Liver (tissue), 9 donors: ENCODE data around the gene DMAC1. TPM values are rescaled to one million over a fixed set of nuclear protein-coding genes. Genes with fewer than 3 reads are reported as not detected.

Experiments
- DNase-seq: peaks from one replicate; pipeline ENCODE4 v3.0.0-alpha.2; 2017; ENCODE audit warnings: low spot score
- H3K27ac ChIP-seq, 2 donors: one replicate each; pipeline ENCODE4 v1.7.0; 2013; ENCODE audit warnings: inconsistent platforms in 2 of 2, low read length in 2 of 2, control low read depth in 1 of 2, low read depth in 1 of 2, mild to moderate bottlenecking in 1 of 2
- H3K27me3 ChIP-seq, 4 donors: one replicate each; pipeline versions ENCODE4 v1.6.1 to v1.7.0; 2013; ENCODE audit warnings: low read length in 3 of 4, inconsistent platforms in 1 of 4, mild to moderate bottlenecking in 1 of 4, moderate library complexity in 1 of 4; ENCODE audit not compliant: control insufficient read depth in 4 of 4, insufficient read depth in 4 of 4
- H3K36me3 ChIP-seq, 4 donors: one replicate each; pipeline versions ENCODE4 v1.6.1 to v1.7.0; 2013; ENCODE audit warnings: low read length in 3 of 4, mild to moderate bottlenecking in 3 of 4, low read depth in 1 of 4, moderate library complexity in 1 of 4; ENCODE audit not compliant: control insufficient read depth in 4 of 4, insufficient read depth in 3 of 4
- H3K4me1 ChIP-seq, 4 donors: one replicate each; pipeline versions ENCODE4 v1.6.1 to v1.7.0; 2013; ENCODE audit warnings: low read length in 3 of 4, mild to moderate bottlenecking in 3 of 4, moderate library complexity in 1 of 4; ENCODE audit not compliant: control insufficient read depth in 4 of 4, insufficient read depth in 4 of 4
- H3K4me3 ChIP-seq, 3 donors: one replicate each; pipeline versions ENCODE4 v1.6.1 to v1.7.0; 2013; ENCODE audit warnings: low read length in 3 of 3, control low read depth in 1 of 3, low read depth in 1 of 3, mild to moderate bottlenecking in 1 of 3
- H3K9ac ChIP-seq, 2 donors: one replicate each; pipeline ENCODE4 v1.7.0; 2013; ENCODE audit warnings: low read length in 2 of 2, mild to moderate bottlenecking in 2 of 2, moderate library complexity in 2 of 2, control low read depth in 1 of 2, low read depth in 1 of 2
- H3K9me3 ChIP-seq, 4 donors: one replicate each; pipeline versions ENCODE4 v1.6.1 to v1.7.0; 2013; ENCODE audit warnings: low read length in 3 of 4; ENCODE audit not compliant: control insufficient read depth in 4 of 4
- ATF3 ChIP-seq: IDR thresholded peaks from 2 replicates; pipeline ENCODE4 v1.6.1; 2016; ENCODE audit warnings: antibody characterized with exemption
- CTCF ChIP-seq: fragments of 150-350 bp; IDR thresholded peaks from 2 replicates; pipeline ENCODE4 v1.5.1; 2017; ENCODE audit warnings: improper control_type of control experiment, low read depth, low read length; ENCODE audit not compliant: missing input control
- EGR1 ChIP-seq, 2 donors: IDR thresholded peaks; 2 replicates each; pipeline ENCODE4 v1.6.1; 2016 to 2018; ENCODE audit warnings: antibody characterized with exemption in 2 of 2, low read depth in 2 of 2
- FOXA1 ChIP-seq: IDR thresholded peaks from 2 replicates; pipeline ENCODE4 v1.6.1; 2016; ENCODE audit warnings: antibody characterized with exemption
- FOXA2 ChIP-seq: IDR thresholded peaks from 2 replicates; pipeline ENCODE4 v1.6.1; 2016; ENCODE audit warnings: antibody characterized with exemption
- GABPA ChIP-seq, 2 donors: IDR thresholded peaks in 1 of 2; conservative IDR thresholded peaks in 1 of 2; 2 replicates each; pipeline ENCODE4 v1.6.1; 2016; ENCODE audit warnings: antibody characterized with exemption in 2 of 2, mild to moderate bottlenecking in 1 of 2, moderate library complexity in 1 of 2
- HNF4A ChIP-seq, 2 donors: conservative IDR thresholded peaks; 2 replicates each; pipeline ENCODE4 v1.6.1; 2016; ENCODE audit warnings: antibody characterized with exemption in 2 of 2, mild to moderate bottlenecking in 2 of 2
- HNF4G ChIP-seq: IDR thresholded peaks from 2 replicates; pipeline ENCODE4 v1.6.1; 2016; ENCODE audit warnings: antibody characterized with exemption
- JUND ChIP-seq, 2 donors: IDR thresholded peaks; 2 replicates each; pipeline ENCODE4 v1.6.1; 2016; ENCODE audit warnings: antibody characterized with exemption in 2 of 2
- MAX ChIP-seq: IDR thresholded peaks from 2 replicates; pipeline ENCODE4 v1.6.1; 2016; ENCODE audit warnings: antibody characterized with exemption
- NR2F2 ChIP-seq: IDR thresholded peaks from 2 replicates; pipeline ENCODE4 v1.6.1; 2016; ENCODE audit warnings: antibody characterized with exemption
- RAD21 ChIP-seq, 2 donors: IDR thresholded peaks; 2 replicates each; pipeline ENCODE4 v1.6.1; 2016; ENCODE audit warnings: antibody characterized with exemption in 2 of 2, mild to moderate bottlenecking in 2 of 2
- REST ChIP-seq: IDR thresholded peaks from 2 replicates; pipeline ENCODE4 v1.6.1; 2016; ENCODE audit warnings: antibody characterized with exemption, mild to moderate bottlenecking
- RXRA ChIP-seq, 2 donors: IDR thresholded peaks; 2 replicates each; pipeline ENCODE4 v1.6.1; 2017 to 2018; ENCODE audit warnings: antibody characterized with exemption in 2 of 2, mild to moderate bottlenecking in 1 of 2
- SP1 ChIP-seq: IDR thresholded peaks from 2 replicates; pipeline ENCODE4 v1.6.1; 2018; ENCODE audit warnings: antibody characterized with exemption, mild to moderate bottlenecking
- TAF1 ChIP-seq: conservative IDR thresholded peaks from 2 replicates; pipeline ENCODE4 v1.6.1; 2016; ENCODE audit warnings: antibody characterized with exemption, mild to moderate bottlenecking
- YY1 ChIP-seq: IDR thresholded peaks from 2 replicates; pipeline ENCODE4 v1.6.1; 2016; ENCODE audit warnings: antibody characterized with exemption, mild to moderate bottlenecking
- ZBTB33 ChIP-seq: IDR thresholded peaks from 2 replicates; pipeline ENCODE4 v1.6.1; 2016; ENCODE audit warnings: antibody characterized with exemption
- WGBS: extraction: QIAGEN DNeasy Blood & Tissue Kit; methylation state at CpG from one replicate; pipeline ENCODE4 v1.1.7; 2013; 5-methylcytosine and 5-hydroxymethylcytosine counted together
- polyA plus RNA-seq, 2 donors: library from polyadenylated mRNA; stranded (reverse) in 1 of 2; unstranded in 1 of 2; fragments of 200-250 nt in 1 of 2; fragments of >200 nt in 1 of 2; fragmentation: Nextera tagmentation in 1 of 2; extraction: Ambion mirVana in 1 of 2; gene quantifications; one replicate each; pipeline versions ENCODE4 v1.2.1 to v1.2.3, GENCODE V29; 2013 to 2015
- total RNA-seq, 2 donors: library from RNA; depleted of rRNA; stranded (reverse); fragments of >200 nt; gene quantifications; one replicate each; pipeline ENCODE4 v1.2.3, GENCODE V29; 2014
- donor health status: healthy.
- donor health status: healthy.
- donor health status: healthy.
- donor health status: healthy.
- donor health status: healthy.

The DMAC1 gene
- total and polyA plus RNA-seq, 4 donors = 4.4 to 53.0 (median 9.0) TPM

GRCh38 chr9:7778851-7779600 lies 20.6 kb downstream of the DMAC1 start:
- DNase-seq = no peak
- H3K9me3 ChIP-seq = no peaks in the 10 kb centered on the region
- WGBS = 78% methylated on average over 2 of the region's 2 CpGs

More at GRCh38 chr9:7778851-7779600, 20.6 kb downstream of the DMAC1 start:
- H3K36me3 ChIP-seq = no peaks in the 10 kb centered on the region
- H3K4me3 ChIP-seq = no peak overlapping the region
- H3K27ac ChIP-seq = no peak overlapping the region
- no peaks in the 10 kb centered on the region for H3K27me3 ChIP-seq
- H3K9ac ChIP-seq = no peak overlapping the region
- no peaks in the 10 kb centered on the region for H3K4me1 ChIP-seq
- TF ChIP-seq RAD21 (IDR thresholded peaks at IDR 0.05) = no peak
- no peak for TF ChIP-seq RXRA (IDR thresholded peaks at IDR 0.05)
- no peak for TF ChIP-seq ZBTB33
- no peak for TF ChIP-seq GABPA (IDR thresholded peaks at IDR 0.05 in 1 of 2, conservative IDR thresholded peaks at IDR 0.05 in 1 of 2)
- TF ChIP-seq YY1 = no peak
- no peak for TF ChIP-seq JUND (IDR thresholded peaks at IDR 0.05)
- TF ChIP-seq ATF3 = no peak
- TF ChIP-seq MAX = no peak
- TF ChIP-seq REST = no peak
- no peak for TF ChIP-seq TAF1
- TF ChIP-seq SP1 = no peak
- TF ChIP-seq EGR1 (IDR thresholded peaks at IDR 0.05; ENCODE audit: low read depth in 2 of 2) = no peak
- TF ChIP-seq HNF4A (conservative IDR thresholded peaks at IDR 0.05) = no peak
- no peak for TF ChIP-seq HNF4G
- no peak for TF ChIP-seq NR2F2
- no peak for TF ChIP-seq FOXA2
- TF ChIP-seq FOXA1 = no peak
- TF ChIP-seq CTCF = no peak
